Measurements from ENCODE around the gene BMP7. TPM values are rescaled to one million over a fixed set of nuclear protein-coding genes. Genes with fewer than 3 reads are reported as not detected.

Gene BMP7
- total RNA-seq, 1 donor from 2014 or later = not detected

DNA sequence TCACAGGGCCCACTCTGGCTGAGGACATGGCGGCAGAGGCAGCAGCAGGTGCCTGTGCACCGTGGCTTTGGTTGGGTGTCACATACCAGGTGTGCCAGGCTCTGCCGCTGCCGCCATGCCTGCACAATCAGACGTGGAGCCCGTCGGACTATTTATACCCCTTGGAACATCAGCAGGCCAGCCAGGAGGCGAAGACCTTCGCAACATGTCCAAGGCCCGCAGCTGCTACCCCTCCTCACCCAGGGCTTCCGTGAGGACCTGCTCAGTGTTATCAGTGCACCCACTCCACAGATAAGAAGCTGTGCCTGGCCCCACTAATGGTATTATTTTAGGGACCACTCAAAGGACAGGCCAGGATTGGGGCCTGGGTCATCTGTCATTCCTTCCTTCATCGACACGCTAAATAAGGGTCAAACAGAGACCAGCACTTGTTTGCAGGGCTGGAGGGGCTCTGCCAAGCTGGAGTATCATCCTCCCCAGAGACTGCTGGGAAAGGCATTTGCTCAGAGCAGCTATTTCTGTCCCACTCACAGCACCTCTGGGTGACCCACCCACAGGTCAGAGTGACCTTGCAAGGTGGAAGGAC is 109.2 kb downstream of the BMP7 start:
- no peak for DNase-seq
- no peak for TF ChIP-seq CTCF (IDR thresholded peaks at IDR 0.05)
- Mint-ChIP-seq H3K4me1 (no peaks in the 10 kb centered on the region), H3K9me3 (no peaks in the 10 kb centered on the region), H3K36me3 (ENCODE audit: low read depth) (no peaks in the 10 kb centered on the region), H3K27ac (no peak overlapping the region), H3K27me3 (no peaks in the 10 kb centered on the region), H3K4me3 (no peak overlapping the region)
- ChIA-PET POLR2A (no interaction called here), CTCF (no interaction called here)
- ATAC-seq (ENCODE audit: low read depth) = no peak
- intact Hi-C loops (cut with micrococcal nuclease) = no loop called here

DNA sequence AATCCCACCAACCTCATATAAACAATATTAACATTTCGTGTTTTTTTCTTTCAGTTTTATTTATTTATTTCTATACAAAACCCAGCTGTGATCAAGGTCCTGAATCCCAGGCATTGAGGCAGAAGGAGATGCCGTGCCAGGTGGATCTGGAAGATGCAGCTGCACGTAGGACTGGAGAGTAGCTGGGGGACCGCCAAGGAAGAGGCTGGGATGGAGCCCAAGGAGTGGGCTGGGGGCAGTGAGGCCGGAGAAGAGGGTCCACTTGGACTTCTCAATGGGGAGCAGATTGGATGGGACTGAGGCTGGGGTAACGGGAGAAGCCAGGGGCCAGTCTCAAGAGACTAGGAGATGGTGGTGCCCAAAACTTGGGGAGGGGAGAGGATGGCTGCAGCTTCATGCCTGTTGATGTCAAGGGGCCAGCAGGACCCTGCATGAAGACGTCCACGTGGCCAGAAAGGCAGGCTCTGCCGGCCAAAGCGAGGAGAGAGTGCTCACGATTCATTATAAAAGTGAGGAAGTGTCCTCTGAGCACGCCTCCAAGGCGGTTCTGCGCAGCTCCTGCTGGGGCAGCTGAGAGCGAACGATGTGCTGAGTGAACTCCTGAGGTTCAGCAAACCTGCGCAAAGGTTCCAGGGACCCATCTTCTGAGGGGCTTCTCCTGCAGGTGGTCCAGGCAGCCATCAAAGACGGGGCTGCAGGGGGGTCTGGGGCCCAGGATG is 110.3 kb downstream of the BMP7 start:
- intact Hi-C loops (cut with micrococcal nuclease) = no loop called here
- no peak for TF ChIP-seq CTCF (IDR thresholded peaks at IDR 0.05)
- ATAC-seq (ENCODE audit: low read depth) = no peak
- no peaks in the 10 kb centered on the region for H3K36me3 Mint-ChIP-seq (ENCODE audit: low read depth)
- no peak overlapping the region for H3K4me3 Mint-ChIP-seq
- POLR2A ChIA-PET = no interaction called here
- H3K9me3 Mint-ChIP-seq = peaks cover 5% of the 10 kb centered on the region
- DNase-seq = no peak
- CTCF ChIA-PET = no interaction called here
- H3K4me1 Mint-ChIP-seq = no peaks in the 10 kb centered on the region
- no peak overlapping the region for H3K27ac Mint-ChIP-seq
- H3K27me3 Mint-ChIP-seq = no peaks in the 10 kb centered on the region

- peaks cover 6% of the 10 kb centered on the region for H3K9me3 Mint-ChIP-seq
- ChIA-PET POLR2A (no interaction called here), CTCF (no interaction called here)
- H3K27me3 Mint-ChIP-seq = no peaks in the 10 kb centered on the region
- H3K36me3 Mint-ChIP-seq (ENCODE audit: low read depth) = no peaks in the 10 kb centered on the region
- no peaks in the 10 kb centered on the region for H3K4me1 Mint-ChIP-seq
- TF ChIP-seq CTCF (IDR thresholded peaks at IDR 0.05) = no peak
- no peak overlapping the region for H3K4me3 Mint-ChIP-seq
- ATAC-seq (ENCODE audit: low read depth) = no peak
- no peak overlapping the region for H3K27ac Mint-ChIP-seq
- no peak for DNase-seq
- intact Hi-C loops (cut with micrococcal nuclease) = no loop called here
Measured at GRCh38 chr20:57155415-57155814, 111.0 kb downstream of the BMP7 start.

GRCh38 chr20:57153238-57153905 is 113.1 kb downstream of the BMP7 start:
- ATAC-seq (ENCODE audit: low read depth) = no peak
- intact Hi-C loops (cut with micrococcal nuclease) = no loop called here
- no peak overlapping the region for H3K27ac Mint-ChIP-seq

More at GRCh38 chr20:57153238-57153905, 113.1 kb downstream of the BMP7 start:
- H3K4me3 Mint-ChIP-seq = no peak overlapping the region
- ChIA-PET CTCF (no interaction called here), POLR2A (no interaction called here)
- peaks cover 6% of the 10 kb centered on the region for H3K9me3 Mint-ChIP-seq
- H3K27me3 Mint-ChIP-seq = no peaks in the 10 kb centered on the region
- H3K36me3 Mint-ChIP-seq (ENCODE audit: low read depth) = no peaks in the 10 kb centered on the region
- H3K4me1 Mint-ChIP-seq = no peaks in the 10 kb centered on the region
- no peak for TF ChIP-seq CTCF (IDR thresholded peaks at IDR 0.05)
- DNase-seq = no peak
